ENCODE measurements around the gene LDLRAD3. TPM values are rescaled to one million over a fixed set of nuclear protein-coding genes. Genes with fewer than 3 reads are reported as not detected.

Gene LDLRAD3
- total RNA-seq, 1 donor from 2014 or later = 28.5 TPM

DNA sequence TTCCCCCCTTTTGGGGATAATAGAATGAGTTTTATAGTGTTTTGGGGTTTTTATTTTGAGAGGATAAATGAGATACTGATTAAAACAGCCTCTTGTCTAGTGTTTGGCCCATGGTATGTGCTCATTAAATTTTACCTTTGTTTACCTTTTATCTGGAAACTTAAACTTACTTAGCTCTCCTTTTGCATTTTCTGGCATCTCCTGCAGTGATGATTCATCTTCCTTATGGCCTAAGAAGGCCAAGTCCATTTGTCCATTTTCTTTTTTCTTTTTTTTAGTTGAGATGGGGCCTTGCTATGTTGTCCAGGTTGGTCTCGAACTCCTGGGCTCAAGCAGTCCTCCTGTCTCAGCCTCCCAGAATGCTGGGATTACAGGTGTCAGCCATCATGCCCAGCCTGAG, 189.1 kb downstream of the LDLRAD3 start:
- no peaks in the 10 kb centered on the region for H3K9me3 Mint-ChIP-seq (ENCODE audit: unreplicated experiment)
- no peak overlapping the region for H3K27ac Mint-ChIP-seq (ENCODE audit: unreplicated experiment)
- no peak for DNase-seq (ENCODE audit: low spot score)
- peaks cover 20% of the 10 kb centered on the region for H3K4me1 Mint-ChIP-seq (ENCODE audit: unreplicated experiment)
- TF ChIP-seq, protein P1, sequence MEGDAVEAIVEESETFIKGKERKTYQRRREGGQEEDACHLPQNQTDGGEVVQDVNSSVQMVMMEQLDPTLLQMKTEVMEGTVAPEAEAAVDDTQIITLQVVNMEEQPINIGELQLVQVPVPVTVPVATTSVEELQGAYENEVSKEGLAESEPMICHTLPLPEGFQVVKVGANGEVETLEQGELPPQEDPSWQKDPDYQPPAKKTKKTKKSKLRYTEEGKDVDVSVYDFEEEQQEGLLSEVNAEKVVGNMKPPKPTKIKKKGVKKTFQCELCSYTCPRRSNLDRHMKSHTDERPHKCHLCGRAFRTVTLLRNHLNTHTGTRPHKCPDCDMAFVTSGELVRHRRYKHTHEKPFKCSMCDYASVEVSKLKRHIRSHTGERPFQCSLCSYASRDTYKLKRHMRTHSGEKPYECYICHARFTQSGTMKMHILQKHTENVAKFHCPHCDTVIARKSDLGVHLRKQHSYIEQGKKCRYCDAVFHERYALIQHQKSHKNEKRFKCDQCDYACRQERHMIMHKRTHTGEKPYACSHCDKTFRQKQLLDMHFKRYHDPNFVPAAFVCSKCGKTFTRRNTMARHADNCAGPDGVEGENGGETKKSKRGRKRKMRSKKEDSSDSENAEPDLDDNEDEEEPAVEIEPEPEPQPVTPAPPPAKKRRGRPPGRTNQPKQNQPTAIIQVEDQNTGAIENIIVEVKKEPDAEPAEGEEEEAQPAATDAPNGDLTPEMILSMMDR (IDR thresholded peaks at IDR 0.05; ENCODE audit: unreplicated experiment) = no peak
- H3K36me3 Mint-ChIP-seq (ENCODE audit: low read depth, unreplicated experiment) = peaks cover 12% of the 10 kb centered on the region
- H3K27me3 Mint-ChIP-seq (ENCODE audit: unreplicated experiment) = peaks cover 8% of the 10 kb centered on the region
- H3K4me3 Mint-ChIP-seq (ENCODE audit: unreplicated experiment) = no peak overlapping the region

DNA sequence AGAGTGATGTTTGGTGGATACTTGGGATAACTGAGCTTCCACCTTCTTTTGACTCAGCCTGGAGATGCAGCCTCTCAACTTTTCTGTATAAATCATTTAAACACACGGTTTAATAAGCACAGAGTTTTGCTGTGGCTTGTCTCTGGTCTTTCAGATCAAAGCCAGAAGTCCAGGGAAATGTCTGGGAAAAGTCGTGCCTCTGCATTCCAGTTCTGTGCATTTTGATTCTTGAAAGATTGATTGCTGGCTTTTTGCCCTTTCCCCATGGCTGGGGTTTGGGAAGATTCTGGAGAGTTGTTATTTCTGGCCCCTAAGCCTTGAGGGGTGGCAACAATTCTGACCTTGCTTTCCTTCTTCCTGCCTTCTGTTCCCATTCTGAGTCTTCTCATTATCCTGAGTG, 191.2 kb downstream of the LDLRAD3 start:
- DNase-seq (ENCODE audit: low spot score) = no peak
- H3K27me3 Mint-ChIP-seq (ENCODE audit: unreplicated experiment) = peaks cover 4% of the 10 kb centered on the region
- no peaks in the 10 kb centered on the region for H3K9me3 Mint-ChIP-seq (ENCODE audit: unreplicated experiment)
- H3K4me1 Mint-ChIP-seq (ENCODE audit: unreplicated experiment) = peaks cover 13% of the 10 kb centered on the region
- H3K27ac Mint-ChIP-seq (ENCODE audit: unreplicated experiment) = no peak overlapping the region
- no peak overlapping the region for H3K4me3 Mint-ChIP-seq (ENCODE audit: unreplicated experiment)
- peaks cover 6% of the 10 kb centered on the region for H3K36me3 Mint-ChIP-seq (ENCODE audit: low read depth, unreplicated experiment)
- TF ChIP-seq, protein P1 (IDR thresholded peaks at IDR 0.05; ENCODE audit: unreplicated experiment) = no peak

DNA sequence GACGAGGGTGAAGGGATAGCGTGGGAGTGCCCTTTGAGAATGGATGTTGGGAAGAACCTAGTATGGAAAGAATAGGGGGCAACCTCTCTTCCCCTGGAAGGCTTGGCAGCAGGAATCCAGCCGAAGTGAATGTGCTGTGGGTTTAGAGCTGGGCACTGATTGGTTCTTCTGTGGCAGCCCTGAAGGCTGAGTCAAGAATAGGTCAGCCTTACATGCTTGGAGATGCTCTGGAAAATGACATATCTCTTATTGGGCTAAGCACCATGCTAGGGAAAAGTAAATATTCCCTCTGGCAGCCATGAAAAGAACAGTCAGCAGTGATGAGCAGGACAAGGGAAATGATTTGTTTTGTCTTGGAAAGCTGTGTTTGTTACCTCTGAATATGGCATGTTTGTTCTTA, 195.9 kb downstream of the LDLRAD3 start:
- no peak overlapping the region for H3K27ac Mint-ChIP-seq (ENCODE audit: unreplicated experiment)
- no peaks in the 10 kb centered on the region for H3K36me3 Mint-ChIP-seq (ENCODE audit: low read depth, unreplicated experiment)
- DNase-seq (ENCODE audit: low spot score) = no peak
- no peaks in the 10 kb centered on the region for H3K9me3 Mint-ChIP-seq (ENCODE audit: unreplicated experiment)
- no peak overlapping the region for H3K4me3 Mint-ChIP-seq (ENCODE audit: unreplicated experiment)
- TF ChIP-seq, protein P1 (IDR thresholded peaks at IDR 0.05; ENCODE audit: unreplicated experiment) = no peak
- peaks cover 6% of the 10 kb centered on the region for H3K27me3 Mint-ChIP-seq (ENCODE audit: unreplicated experiment)
- peaks cover 15% of the 10 kb centered on the region for H3K4me1 Mint-ChIP-seq (ENCODE audit: unreplicated experiment)

GRCh38 chr11:36141196-36141953, 197.5 kb downstream of the LDLRAD3 start:
- TF ChIP-seq, protein P1 (IDR thresholded peaks at IDR 0.05; ENCODE audit: unreplicated experiment) = no peak
- no peak for DNase-seq (ENCODE audit: low spot score)
- peak overlapping the region; percentile 59 for H3K27ac Mint-ChIP-seq (ENCODE audit: unreplicated experiment)
- no peaks in the 10 kb centered on the region for H3K36me3 Mint-ChIP-seq (ENCODE audit: low read depth, unreplicated experiment)
- H3K4me1 Mint-ChIP-seq (ENCODE audit: unreplicated experiment) = peaks cover 9% of the 10 kb centered on the region
- no peaks in the 10 kb centered on the region for H3K9me3 Mint-ChIP-seq (ENCODE audit: unreplicated experiment)
- H3K4me3 Mint-ChIP-seq (ENCODE audit: unreplicated experiment) = no peak overlapping the region
- H3K27me3 Mint-ChIP-seq (ENCODE audit: unreplicated experiment) = peaks cover 6% of the 10 kb centered on the region

- no peak for DNase-seq (ENCODE audit: low spot score)
- no peaks in the 10 kb centered on the region for H3K9me3 Mint-ChIP-seq (ENCODE audit: unreplicated experiment)
- TF ChIP-seq, protein P1 (IDR thresholded peaks at IDR 0.05; ENCODE audit: unreplicated experiment) = no peak
- no peaks in the 10 kb centered on the region for H3K36me3 Mint-ChIP-seq (ENCODE audit: low read depth, unreplicated experiment)
- H3K4me3 Mint-ChIP-seq (ENCODE audit: unreplicated experiment) = no peak overlapping the region
- peaks cover 9% of the 10 kb centered on the region for H3K4me1 Mint-ChIP-seq (ENCODE audit: unreplicated experiment)
- H3K27me3 Mint-ChIP-seq (ENCODE audit: unreplicated experiment) = peaks cover 6% of the 10 kb centered on the region
- H3K27ac Mint-ChIP-seq (ENCODE audit: unreplicated experiment) = no peak overlapping the region
These were observed 198.1 kb downstream of the LDLRAD3 start for GRCh38 chr11:36141956-36142355.
